ENCODE results near the gene ATP1A1. TPM values are rescaled to one million over a fixed set of nuclear protein-coding genes. Genes with fewer than 3 reads are reported as not detected.

ATP1A1 gene
- total RNA-seq, 1 donor from 2014 or later: 213 TPM

- no peak for TF ChIP-seq CTCF (IDR thresholded peaks at IDR 0.05)
- Mint-ChIP-seq H3K36me3 (ENCODE audit: unreplicated experiment) (no peaks in the 10 kb centered on the region), H3K4me1 (ENCODE audit: unreplicated experiment) (peaks cover 14% of the 10 kb centered on the region), H3K27me3 (ENCODE audit: unreplicated experiment) (peaks cover 14% of the 10 kb centered on the region), H3K4me3 (ENCODE audit: unreplicated experiment) (no peak overlapping the region), H3K9me3 (ENCODE audit: unreplicated experiment) (no peaks in the 10 kb centered on the region), H3K27ac (ENCODE audit: unreplicated experiment) (no peak overlapping the region)
- DNase-seq (ENCODE audit: extremely low spot score, unreplicated experiment): no peak
Measured at GRCh38 chr1:116335850-116336624, 37.0 kb upstream of the ATP1A1 start.

- Mint-ChIP-seq H3K27ac (ENCODE audit: unreplicated experiment) (no peak overlapping the region), H3K4me3 (ENCODE audit: unreplicated experiment) (no peak overlapping the region), H3K27me3 (ENCODE audit: unreplicated experiment) (peaks cover 17% of the 10 kb centered on the region), H3K4me1 (ENCODE audit: unreplicated experiment) (peaks cover 14% of the 10 kb centered on the region), H3K36me3 (ENCODE audit: unreplicated experiment) (no peaks in the 10 kb centered on the region), H3K9me3 (ENCODE audit: unreplicated experiment) (no peaks in the 10 kb centered on the region)
- DNase-seq (ENCODE audit: extremely low spot score, unreplicated experiment): no peak
- TF ChIP-seq CTCF (IDR thresholded peaks at IDR 0.05): no peak
Measured at GRCh38 chr1:116337398-116337797, 35.6 kb upstream of the ATP1A1 start.

GRCh38 chr1:116338400-116338799 is 34.6 kb upstream of the ATP1A1 start:
- no peak for DNase-seq (ENCODE audit: extremely low spot score, unreplicated experiment)
- peaks cover 14% of the 10 kb centered on the region for H3K4me1 Mint-ChIP-seq (ENCODE audit: unreplicated experiment)

GRCh38 chr1:116340506-116341231 is 32.4 kb upstream of the ATP1A1 start:
- Mint-ChIP-seq H3K36me3 (ENCODE audit: unreplicated experiment) (no peaks in the 10 kb centered on the region), H3K4me1 (ENCODE audit: unreplicated experiment) (no peaks in the 10 kb centered on the region), H3K27ac (ENCODE audit: unreplicated experiment) (no peak overlapping the region), H3K4me3 (ENCODE audit: unreplicated experiment) (no peak overlapping the region), H3K9me3 (ENCODE audit: unreplicated experiment) (no peaks in the 10 kb centered on the region), H3K27me3 (ENCODE audit: unreplicated experiment) (peaks cover 32% of the 10 kb centered on the region)
- TF ChIP-seq CTCF (IDR thresholded peaks at IDR 0.05): no peak
- no peak for DNase-seq (ENCODE audit: extremely low spot score, unreplicated experiment)

More at GRCh38 chr1:116338400-116338799, 34.6 kb upstream of the ATP1A1 start:
- no peak for TF ChIP-seq CTCF (IDR thresholded peaks at IDR 0.05)
- H3K27me3 Mint-ChIP-seq (ENCODE audit: unreplicated experiment): peaks cover 17% of the 10 kb centered on the region
- no peaks in the 10 kb centered on the region for H3K9me3 Mint-ChIP-seq (ENCODE audit: unreplicated experiment)
- no peak overlapping the region for H3K4me3 Mint-ChIP-seq (ENCODE audit: unreplicated experiment)
- no peaks in the 10 kb centered on the region for H3K36me3 Mint-ChIP-seq (ENCODE audit: unreplicated experiment)
- H3K27ac Mint-ChIP-seq (ENCODE audit: unreplicated experiment): no peak overlapping the region

- Mint-ChIP-seq H3K27me3 (ENCODE audit: unreplicated experiment) (peaks cover 39% of the 10 kb centered on the region), H3K9me3 (ENCODE audit: unreplicated experiment) (no peaks in the 10 kb centered on the region), H3K27ac (ENCODE audit: unreplicated experiment) (no peak overlapping the region), H3K36me3 (ENCODE audit: unreplicated experiment) (no peaks in the 10 kb centered on the region), H3K4me1 (ENCODE audit: unreplicated experiment) (no peaks in the 10 kb centered on the region), H3K4me3 (ENCODE audit: unreplicated experiment) (no peak overlapping the region)
- no peak for TF ChIP-seq CTCF (IDR thresholded peaks at IDR 0.05)
- no peak for DNase-seq (ENCODE audit: extremely low spot score, unreplicated experiment)
Measured at GRCh38 chr1:116343019-116343418, 30.0 kb upstream of the ATP1A1 start.
